HL-60/S4 treated with retinoic acid at 250 ng/mL for 4 days and 3 days (cell line): ENCODE results near the gene PAOX.
"Not testable (repeated sequence)": the region's sequence is repeated elsewhere in the genome, so short reads cannot be mapped to it uniquely, and the experiment has no call there.

Experiments
- in situ Hi-C: fragments of 300-500 bp; cut with MboI; formaldehyde crosslinking; loops from 2 replicates; pipeline ENCODE4 v1.7.0; 2022; ENCODE audit warnings: low sequenced_read_pairs

PAOX gene

GRCh38 chr10:133362846-133363245, 16.2 kb upstream of the PAOX start:
- in situ Hi-C loops, result no loop called here

GRCh38 chr10:133364645-133365431, 14.2 kb upstream of the PAOX start:
- in situ Hi-C loops, result no loop called here

- in situ Hi-C loops, result no loop called here
These were observed 13.5 kb upstream of the PAOX start for GRCh38 chr10:133365461-133366129.

DNA sequence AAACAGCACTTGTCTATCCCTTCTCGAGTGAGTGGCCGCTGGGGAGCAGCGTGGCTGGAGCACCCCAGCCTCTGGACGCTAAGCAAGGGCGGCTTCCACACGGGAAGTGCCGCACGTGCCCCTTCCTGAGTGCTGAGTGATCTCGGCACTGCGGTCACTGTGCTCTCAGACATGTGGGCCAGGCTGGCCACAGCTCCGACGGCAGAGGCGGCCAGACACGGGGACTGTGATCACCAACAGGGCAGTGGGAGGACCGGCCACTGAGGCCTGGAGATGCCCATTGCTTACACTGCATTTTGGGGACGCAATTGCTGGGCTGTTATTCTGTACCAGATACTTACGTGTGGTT, 13.0 kb upstream of the PAOX start:
- in situ Hi-C loops, result no loop called here

DNA sequence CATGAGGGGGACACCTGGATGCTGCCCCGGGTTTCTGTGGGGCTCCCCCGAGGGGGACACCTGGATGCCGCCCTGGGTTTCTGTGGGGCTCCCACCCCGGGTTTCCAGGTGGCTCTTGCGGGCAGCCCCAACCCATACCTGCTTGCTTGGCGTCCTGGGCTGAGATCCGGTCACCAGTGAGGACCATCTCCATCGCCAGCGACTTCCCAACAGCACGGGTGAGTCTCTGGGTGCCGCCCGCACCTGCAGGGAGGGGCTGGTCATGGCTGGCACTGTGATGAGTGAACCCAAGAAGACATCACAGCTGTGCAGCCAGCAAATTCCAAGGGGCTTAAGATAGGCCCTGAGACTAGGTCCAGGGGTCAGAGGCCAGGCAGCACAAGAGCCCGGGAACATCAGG, 12.3 kb upstream of the PAOX start:
- in situ Hi-C loops, result no loop called here

DNA sequence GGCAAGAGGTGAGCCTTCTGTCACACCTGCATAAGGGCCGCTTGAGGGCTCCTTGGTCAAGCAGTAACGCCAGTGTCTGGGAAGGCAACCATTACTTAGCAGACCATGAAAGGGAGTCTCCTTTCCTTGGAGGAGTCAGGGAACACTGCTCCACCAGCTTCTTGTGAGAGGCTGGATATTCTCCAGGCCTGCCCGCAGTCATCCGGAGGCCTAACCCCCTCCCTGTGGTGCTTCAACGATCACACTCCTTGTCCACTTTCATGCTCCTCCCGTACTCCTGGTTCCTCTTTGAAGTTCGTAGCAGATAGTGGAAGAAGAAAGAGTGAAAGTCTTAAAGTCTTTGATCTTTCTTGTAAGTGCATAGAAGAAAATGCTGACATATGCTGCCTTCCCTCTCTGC, 11.6 kb upstream of the PAOX start:
- in situ Hi-C loops, result not testable (repeated sequence)

GRCh38 chr10:133368153-133368552, 10.9 kb upstream of the PAOX start:
- in situ Hi-C loops, result no loop called here

GRCh38 chr10:133370030-133370786, 8.9 kb upstream of the PAOX start:
- in situ Hi-C loops, result no loop called here

- in situ Hi-C loops, result no loop called here
These were observed 6.6 kb upstream of the PAOX start for GRCh38 chr10:133372507-133372906.

DNA sequence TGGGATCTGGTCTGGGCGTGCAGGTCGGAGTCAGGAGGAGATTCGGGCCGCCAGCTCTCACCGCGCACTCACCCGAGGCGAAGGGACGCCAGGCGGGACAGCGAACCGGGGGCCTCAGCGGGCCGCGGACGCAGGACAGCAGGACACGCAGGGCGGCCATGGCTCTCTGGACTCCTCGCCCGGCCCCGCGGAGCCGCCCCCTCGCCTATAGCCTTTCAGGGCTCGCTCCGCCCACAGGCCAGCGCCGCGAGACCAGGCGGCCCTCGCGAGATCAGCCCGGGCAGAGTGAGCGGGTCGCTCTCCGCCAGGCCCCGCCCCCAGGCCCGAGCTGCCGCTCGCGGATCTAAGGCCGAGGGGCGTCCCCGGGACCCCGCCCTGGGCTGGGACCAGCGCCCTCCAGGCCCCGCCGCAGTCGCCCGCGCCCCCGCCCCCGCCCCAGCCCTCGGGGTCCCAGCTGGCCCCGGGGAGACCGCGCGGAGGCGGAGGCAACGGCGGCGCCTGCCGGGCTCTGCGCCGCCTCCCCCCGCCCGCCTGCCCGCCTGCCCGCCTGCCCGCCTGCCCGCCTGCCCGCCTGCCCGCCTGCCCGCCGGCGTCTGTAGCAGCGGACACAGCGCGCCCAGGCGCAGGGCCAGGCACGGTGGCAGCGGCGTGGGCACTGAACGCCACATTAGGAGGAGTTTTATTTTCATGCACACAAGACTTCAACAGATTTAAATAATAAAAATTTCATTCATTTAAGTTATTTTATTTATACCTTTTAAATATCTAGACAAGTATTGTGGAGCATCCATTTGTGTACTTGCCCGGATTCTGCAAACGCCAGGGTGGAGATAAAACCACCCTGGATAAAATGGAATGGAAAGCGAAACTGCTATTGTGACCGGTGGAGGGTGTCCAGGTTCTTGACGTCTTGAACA, 5.6 kb upstream of the PAOX start, which contains the start of gene ECHS1:
Gene ECHS1 (minus strand): TSS at position 181 of the 917 bp plus-strand sequence. CDS start 21 bp downstream, at position 160.
- in situ Hi-C loops, result no loop called here

DNA sequence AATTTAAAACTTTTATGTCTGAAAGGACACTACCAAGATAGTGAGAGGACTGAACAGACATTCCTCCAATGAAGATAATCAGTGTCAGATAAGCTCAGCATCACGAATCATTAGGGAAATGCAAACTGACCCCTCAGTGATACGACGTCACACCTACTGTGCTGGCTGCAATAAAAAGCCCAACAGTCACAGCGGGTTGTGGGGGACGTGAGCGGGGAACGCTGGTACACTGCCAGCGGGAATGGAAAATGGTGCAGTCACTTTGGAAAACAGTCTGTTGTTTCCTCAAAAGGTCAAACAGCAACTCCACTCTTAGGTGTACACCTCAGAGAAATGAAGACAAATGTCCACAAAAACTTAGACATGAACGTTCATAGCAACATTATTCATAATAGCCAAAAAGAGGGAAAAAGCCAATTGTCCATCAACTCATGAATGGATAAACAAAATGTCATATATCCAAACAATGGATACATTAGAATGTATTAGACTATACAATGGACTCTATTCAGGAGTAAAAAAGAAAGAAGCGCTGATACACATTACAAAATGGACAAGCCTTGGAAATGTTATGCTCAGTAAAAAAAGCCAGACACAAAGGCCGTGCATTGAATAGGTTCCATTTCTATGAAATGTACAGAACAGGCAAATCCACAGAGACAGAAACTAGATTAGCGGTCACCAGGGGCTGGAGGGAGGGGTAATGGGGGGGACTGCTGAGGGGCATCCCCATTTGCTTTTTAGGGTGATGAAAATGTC, 3.5 kb upstream of the PAOX start:
- in situ Hi-C loops, result no loop called here

DNA sequence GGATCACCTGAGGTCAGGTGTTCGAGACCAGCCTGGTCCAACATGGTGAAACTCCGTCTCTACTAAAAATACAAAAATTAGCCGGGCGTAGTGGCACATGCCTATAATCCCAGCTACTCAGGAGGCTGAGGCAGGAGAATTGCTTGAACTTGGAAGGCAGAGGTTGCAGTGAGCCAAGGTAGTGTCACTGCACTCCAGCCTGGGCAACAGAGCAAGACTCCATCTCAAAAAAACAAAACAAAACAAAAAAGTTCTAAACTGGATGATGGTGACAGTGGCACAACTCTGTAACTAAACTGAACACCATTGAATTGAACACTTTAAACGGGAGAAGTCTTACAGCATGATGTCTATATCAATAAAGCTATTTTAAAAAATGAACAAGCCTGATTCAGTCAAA, 2.9 kb upstream of the PAOX start:
- in situ Hi-C loops, result not testable (repeated sequence)

DNA sequence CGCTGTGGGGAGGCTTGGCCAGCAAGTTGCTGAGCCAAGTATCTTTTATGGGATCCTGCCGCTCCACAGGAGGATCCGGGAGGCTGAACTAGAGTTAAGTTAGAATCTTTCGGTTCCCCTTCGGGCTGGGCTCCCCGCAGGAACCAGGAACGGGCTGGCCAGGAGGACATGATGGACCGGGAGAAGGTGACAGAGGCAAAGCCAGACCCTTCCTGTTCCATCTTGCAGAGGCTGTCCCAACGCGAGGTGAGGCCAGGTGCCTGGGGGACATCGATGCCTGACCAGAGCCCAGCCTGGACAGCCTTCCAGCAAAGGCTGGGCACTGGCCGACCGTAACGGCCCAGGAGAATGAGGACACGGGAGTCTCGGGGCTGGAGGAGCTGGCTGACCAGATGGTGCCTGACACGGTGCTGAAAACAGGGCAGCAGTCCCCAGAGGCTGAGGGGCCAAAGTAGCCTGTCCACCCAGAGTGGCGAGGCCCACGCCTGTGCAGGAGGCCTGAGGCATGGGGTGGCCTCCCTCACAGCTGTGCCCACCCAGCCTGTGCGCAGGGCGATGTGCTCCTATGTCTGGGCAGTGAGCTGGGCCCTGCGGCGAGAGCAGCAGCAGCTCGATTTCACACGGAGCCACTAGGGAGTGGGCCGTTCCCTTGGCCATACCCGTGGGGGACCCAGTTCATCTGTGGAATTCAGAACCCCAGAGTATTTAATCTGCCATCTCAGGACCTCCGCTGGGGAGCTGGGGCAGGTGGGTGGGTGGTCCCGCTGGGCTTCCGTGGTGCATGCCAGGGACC, 1.8 kb upstream of the PAOX start:
- in situ Hi-C loops, result no loop called here

- in situ Hi-C loops, result no loop called here
These were observed 1.2 kb upstream of the PAOX start for GRCh38 chr10:133377818-133378250.

DNA sequence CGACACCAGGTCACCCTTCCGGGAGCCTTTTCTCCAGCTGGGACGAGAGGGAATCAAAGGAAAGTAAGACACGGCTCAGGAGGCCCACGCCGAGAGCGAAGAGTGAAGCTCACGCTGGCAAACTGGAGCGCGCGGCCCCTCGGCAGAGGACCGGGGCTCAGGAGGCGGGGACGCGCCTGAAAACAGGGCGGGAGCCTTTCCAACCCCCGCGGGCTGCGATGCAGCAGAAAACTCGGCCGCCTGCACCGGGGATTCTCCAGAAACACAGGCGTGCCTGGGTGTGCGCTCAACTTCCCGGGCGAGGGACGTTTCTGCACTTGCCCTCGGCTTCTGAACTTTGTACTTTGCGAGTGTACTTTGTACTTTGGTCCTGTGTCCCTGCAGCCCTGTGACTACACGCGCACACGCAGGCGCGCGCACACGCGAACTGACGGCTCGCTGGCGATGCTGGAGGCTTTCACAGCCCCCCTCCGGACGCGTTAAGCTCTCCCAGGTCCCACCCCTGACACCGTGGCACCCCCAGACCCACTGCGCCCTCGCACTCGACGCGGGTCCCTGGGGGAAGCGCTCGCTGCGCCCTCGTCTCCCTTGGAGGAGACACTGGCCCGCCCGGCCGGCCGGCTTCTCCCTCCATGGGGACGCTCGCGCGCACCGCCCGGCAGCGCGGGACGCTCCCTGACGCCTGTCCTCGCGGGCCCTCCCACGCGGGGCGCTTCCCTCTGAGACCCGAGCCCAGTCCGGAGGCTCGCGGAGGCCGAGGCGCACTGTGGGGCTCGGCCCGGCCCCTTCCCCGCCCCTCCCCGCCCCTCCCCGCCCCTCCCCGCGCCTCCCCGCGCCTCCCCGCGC, 588 bp upstream of the PAOX start:
- in situ Hi-C loops, result no loop called here

GRCh38 chr10:133379801-133380666, 972 bp downstream of the PAOX start:
- in situ Hi-C loops, result no loop called here

GRCh38 chr10:133381036-133381435, 2.0 kb downstream of the PAOX start:
- in situ Hi-C loops, result no loop called here
